ENCODE measurements around the gene FBXO40. TPM values are rescaled to one million over a fixed set of nuclear protein-coding genes. Genes with fewer than 3 reads are reported as not detected.
"Not testable (repeated sequence)": the region's sequence is repeated elsewhere in the genome, so short reads cannot be mapped to it uniquely, and the experiment has no call there.

Gene FBXO40
- total RNA-seq, 1 donor from 2014 or later = not detected

GRCh38 chr3:121574449-121574848 is 18.7 kb upstream of the FBXO40 start:
- H3K27me3 Mint-ChIP-seq (ENCODE audit: unreplicated experiment) = no peaks in the 10 kb centered on the region
- H3K4me3 Mint-ChIP-seq (ENCODE audit: unreplicated experiment) = no peak overlapping the region
- no peaks in the 10 kb centered on the region for H3K4me1 Mint-ChIP-seq (ENCODE audit: unreplicated experiment)
- no peaks in the 10 kb centered on the region for H3K36me3 Mint-ChIP-seq (ENCODE audit: low read depth, unreplicated experiment)
- no peak overlapping the region for H3K27ac Mint-ChIP-seq (ENCODE audit: unreplicated experiment)
- TF ChIP-seq CTCF (IDR thresholded peaks at IDR 0.05; ENCODE audit: unreplicated experiment) = no peak
- H3K9me3 Mint-ChIP-seq (ENCODE audit: unreplicated experiment) = no peaks in the 10 kb centered on the region
- no peak for DNase-seq (ENCODE audit: low spot score)

- no peak for TF ChIP-seq CTCF (IDR thresholded peaks at IDR 0.05; ENCODE audit: unreplicated experiment)
- Mint-ChIP-seq H3K36me3 (ENCODE audit: low read depth, unreplicated experiment) (no peaks in the 10 kb centered on the region), H3K27ac (ENCODE audit: unreplicated experiment) (no peak overlapping the region), H3K9me3 (ENCODE audit: unreplicated experiment) (no peaks in the 10 kb centered on the region), H3K4me1 (ENCODE audit: unreplicated experiment) (no peaks in the 10 kb centered on the region), H3K27me3 (ENCODE audit: unreplicated experiment) (no peaks in the 10 kb centered on the region), H3K4me3 (ENCODE audit: unreplicated experiment) (no peak overlapping the region)
- DNase-seq (ENCODE audit: low spot score) = no peak
These were observed 11.5 kb upstream of the FBXO40 start for GRCh38 chr3:121581691-121582090.

GRCh38 chr3:121584418-121584817 is 8.8 kb upstream of the FBXO40 start:
- Mint-ChIP-seq H3K27me3 (ENCODE audit: unreplicated experiment) (no peaks in the 10 kb centered on the region), H3K4me3 (ENCODE audit: unreplicated experiment) (no peak overlapping the region), H3K9me3 (ENCODE audit: unreplicated experiment) (no peaks in the 10 kb centered on the region), H3K27ac (ENCODE audit: unreplicated experiment) (no peak overlapping the region), H3K4me1 (ENCODE audit: unreplicated experiment) (no peaks in the 10 kb centered on the region), H3K36me3 (ENCODE audit: low read depth, unreplicated experiment) (no peaks in the 10 kb centered on the region)
- TF ChIP-seq CTCF (IDR thresholded peaks at IDR 0.05; ENCODE audit: unreplicated experiment) = no peak
- no peak for DNase-seq (ENCODE audit: low spot score)

GRCh38 chr3:121593806-121594205 is 627 bp downstream of the FBXO40 start:
- H3K4me3 Mint-ChIP-seq (ENCODE audit: unreplicated experiment); DNase-seq (ENCODE audit: low spot score); H3K4me1 Mint-ChIP-seq (ENCODE audit: unreplicated experiment); H3K9me3 Mint-ChIP-seq (ENCODE audit: unreplicated experiment); H3K36me3 Mint-ChIP-seq (ENCODE audit: low read depth, unreplicated experiment); H3K27ac Mint-ChIP-seq (ENCODE audit: unreplicated experiment); H3K27me3 Mint-ChIP-seq (ENCODE audit: unreplicated experiment): not testable (repeated sequence)

GRCh38 chr3:121594850-121595249 is 1.7 kb downstream of the FBXO40 start:
- Mint-ChIP-seq H3K27ac (ENCODE audit: unreplicated experiment) (no peak overlapping the region), H3K4me3 (ENCODE audit: unreplicated experiment) (no peak overlapping the region)

More at GRCh38 chr3:121594850-121595249, 1.7 kb downstream of the FBXO40 start:
- no peak for DNase-seq (ENCODE audit: low spot score)
- TF ChIP-seq CTCF (IDR thresholded peaks at IDR 0.05; ENCODE audit: unreplicated experiment) = no peak
- Mint-ChIP-seq H3K27me3 (ENCODE audit: unreplicated experiment) (no peaks in the 10 kb centered on the region), H3K9me3 (ENCODE audit: unreplicated experiment) (no peaks in the 10 kb centered on the region), H3K4me1 (ENCODE audit: unreplicated experiment) (peaks cover 4% of the 10 kb centered on the region), H3K36me3 (ENCODE audit: low read depth, unreplicated experiment) (no peaks in the 10 kb centered on the region)

All from endothelial cell (in vitro differentiated cells).